ENCODE results near the gene ADH1B. TPM values are rescaled to one million over a fixed set of nuclear protein-coding genes. Genes with fewer than 3 reads are reported as not detected.

Gene ADH1B
- total RNA-seq, 1 experiment from 2014 or later: 1.8 TPM

- RAD21 ChIA-PET (ENCODE audit: low non-redundant PET in 1 of 2, low total read pairs in 2 of 2, uncharacterized antibody in 2 of 2, unreplicated experiment in 2 of 2): no interaction called here
- Histone ChIP-seq H3K4me1 (ENCODE audit: control insufficient read depth in 1 of 2, insufficient read depth in 2 of 2, low read length in 2 of 2) (no peaks in the 10 kb centered on the region), H3K27ac (ENCODE audit: low read depth, low read length) (no peak overlapping the region), H3K9me2 (ENCODE audit: insufficient read depth) (no peaks in the 10 kb centered on the region), H3K4me2 (ENCODE audit: low read length) (no peak overlapping the region), H3K9me3 (ENCODE audit: control insufficient read depth in 1 of 2, insufficient read depth in 1 of 2, low read depth in 1 of 2, low read length in 2 of 2) (no peaks in the 10 kb centered on the region), H3K4me3 (replicated peaks in 1 of 2; ENCODE audit: low read depth in 1 of 2, low read length in 2 of 2) (no peak overlapping the region), H4K20me1 (ENCODE audit: insufficient read depth) (no peaks in the 10 kb centered on the region; the same call in 1 of the 2 replicates), H3K79me2 (ENCODE audit: insufficient read depth, low read length) (no peaks in the 10 kb centered on the region), H2AFZ (ENCODE audit: low read depth, low read length, poor library complexity, severe bottlenecking) (no peak overlapping the region), H3K27me3 (ENCODE audit: insufficient read depth, low read length) (no peaks in the 10 kb centered on the region), H3K9ac (ENCODE audit: low read length) (no peak overlapping the region), H3K36me3 (ENCODE audit: control insufficient read depth in 1 of 2, insufficient read depth in 2 of 2, low read length in 2 of 2) (no peaks in the 10 kb centered on the region)
- DNase-seq (ENCODE audit: low read depth, low spot score) (no peak), ATAC-seq (no peak)
- POLR2A ChIA-PET: no interaction called here
- no TSS peak for BruUV-seq (replicated peaks)
- no peak for TF ChIP-seq ELF1 (IDR thresholded peaks at IDR 0.05; ENCODE audit: borderline replicate concordance, low read depth)
- no peak for TF ChIP-seq CBX3 (IDR thresholded peaks at IDR 0.05; ENCODE audit: low read depth)
- TF ChIP-seq REST (IDR thresholded peaks at IDR 0.05; ENCODE audit: low read depth): no peak
- TF ChIP-seq ATF3 (IDR thresholded peaks at IDR 0.05): no peak
- TF ChIP-seq YY1 (IDR thresholded peaks at IDR 0.05; ENCODE audit: extremely low read depth, insufficient replicate concordance, low read depth, low read length): no peak
- TF ChIP-seq ZBTB33 (IDR thresholded peaks at IDR 0.05; ENCODE audit: extremely low read depth, insufficient replicate concordance, low read length): no peak
- TF ChIP-seq JUND (IDR thresholded peaks at IDR 0.05): no peak
- TF ChIP-seq TCF7L2 (IDR thresholded peaks at IDR 0.05; ENCODE audit: borderline replicate concordance, extremely low read depth, insufficient read depth, insufficient read length): no peak
- no peak for TF ChIP-seq RAD21 (IDR thresholded peaks at IDR 0.05; ENCODE audit: low read depth)
- no peak for TF ChIP-seq SP1 (IDR thresholded peaks at IDR 0.05; ENCODE audit: low read depth)
- no peak for TF ChIP-seq SIN3A (IDR thresholded peaks at IDR 0.05; ENCODE audit: low read depth)
- intact Hi-C loops (cut with micrococcal nuclease): no loop called here
- CTCF ChIA-PET: no interaction called here
These were observed 15.4 kb upstream of the ADH1B start for GRCh38 chr4:99336553-99336952.

All from HCT116 (cell line).